Kidney tubule cell (primary cell): ENCODE results near the gene OPCML.

Source experiments
- DNase-seq: peaks from one replicate; pipeline ENCODE4 v3.0.0-alpha.2; 2018; ENCODE audit warnings: low spot score

Gene OPCML

DNA sequence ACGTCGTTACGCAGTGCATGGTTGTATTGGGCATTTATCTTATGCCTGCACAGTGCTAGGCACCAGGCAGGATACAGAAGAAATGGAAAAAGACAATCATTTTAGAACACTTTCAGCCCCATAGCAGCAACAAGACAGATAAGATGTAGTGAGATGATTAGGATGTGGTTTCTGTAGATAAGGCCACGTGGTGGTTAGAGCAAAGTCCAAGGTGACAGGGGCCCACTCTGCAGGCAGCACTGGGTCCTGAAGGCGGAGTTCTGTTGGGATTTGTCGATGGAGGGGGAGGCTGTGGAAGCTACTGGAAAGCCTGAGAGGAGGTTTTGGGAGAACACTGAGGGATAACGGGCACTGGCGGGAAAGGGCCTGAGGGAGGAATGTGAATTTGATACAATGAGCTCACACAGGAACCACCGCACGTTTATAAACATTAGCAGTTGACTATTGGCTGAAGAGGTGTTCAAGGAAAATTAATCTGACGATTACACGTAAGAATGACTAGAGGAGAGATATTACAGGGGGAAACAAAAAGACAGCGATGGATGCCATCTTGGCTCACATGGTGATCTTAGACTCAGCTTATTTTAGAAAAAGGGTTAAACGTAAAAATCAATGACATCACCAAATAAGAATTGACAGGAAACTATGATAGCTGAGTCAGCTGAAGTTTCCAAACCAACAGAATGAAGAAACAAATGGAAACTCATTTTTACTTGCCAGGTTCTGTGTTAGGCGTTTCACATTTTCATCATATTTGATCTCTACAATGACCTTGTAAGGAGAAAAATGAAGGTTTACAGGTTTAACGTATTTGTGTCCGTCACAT is 551.0 kb downstream of the OPCML start:
- DNase-seq: no peak

DNA sequence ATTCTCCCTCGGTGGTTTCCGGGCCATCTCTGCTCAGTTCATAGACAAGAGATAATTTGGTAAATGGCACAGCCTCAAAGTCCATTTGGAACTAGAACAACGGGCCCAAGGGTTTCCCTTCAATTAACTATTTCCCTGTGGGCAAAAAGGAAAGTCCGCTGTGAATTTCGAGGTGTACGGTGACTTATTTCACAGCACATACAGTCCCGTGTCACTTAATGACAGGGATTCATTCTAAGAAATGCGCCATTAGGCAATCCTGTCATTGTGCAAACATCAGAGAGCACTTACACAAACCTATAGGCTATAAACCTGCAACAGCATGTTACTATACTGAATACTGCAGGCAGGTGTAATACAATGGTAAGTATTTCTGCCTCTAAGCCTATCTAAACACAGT is 551.6 kb downstream of the OPCML start:
- DNase-seq: no peak

DNA sequence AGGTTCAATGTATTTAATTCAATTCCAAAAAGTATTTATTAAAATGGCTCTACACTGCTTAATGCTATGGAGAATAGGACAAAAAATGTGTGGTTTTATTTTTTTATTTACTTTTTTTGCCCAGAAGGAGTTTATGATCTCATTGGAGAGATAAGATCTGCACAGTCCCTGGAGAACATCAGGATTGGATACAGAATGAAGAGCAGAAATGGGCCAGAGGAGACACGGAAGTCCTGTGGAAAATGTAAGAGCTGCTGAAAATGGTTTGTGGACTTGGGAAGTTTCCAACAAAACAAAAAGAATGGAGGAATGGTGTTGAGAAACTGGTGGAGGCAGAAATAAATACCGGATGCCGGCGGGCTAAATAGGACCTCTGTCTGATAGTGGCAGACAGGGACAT is 554.6 kb downstream of the OPCML start:
- no peak for DNase-seq

DNA sequence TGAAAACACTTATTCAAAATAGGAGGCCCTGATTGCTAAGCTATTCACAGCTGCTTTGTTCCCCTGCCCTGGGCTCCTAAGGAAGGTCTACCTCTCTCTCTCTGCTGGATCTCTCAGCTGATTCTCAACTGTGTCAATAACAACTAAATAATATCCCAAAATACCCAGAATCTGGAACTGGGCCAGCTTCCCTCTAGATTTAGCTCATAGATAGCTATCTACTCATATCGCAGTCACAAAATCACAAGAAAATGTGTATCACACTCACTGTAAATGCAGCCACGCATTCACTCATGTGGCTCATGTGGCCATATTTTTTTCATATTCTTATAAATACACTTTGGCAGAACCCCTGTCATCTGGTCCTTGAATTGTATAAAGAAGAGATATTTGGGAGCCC is 555.1 kb downstream of the OPCML start:
- DNase-seq: no peak

DNA sequence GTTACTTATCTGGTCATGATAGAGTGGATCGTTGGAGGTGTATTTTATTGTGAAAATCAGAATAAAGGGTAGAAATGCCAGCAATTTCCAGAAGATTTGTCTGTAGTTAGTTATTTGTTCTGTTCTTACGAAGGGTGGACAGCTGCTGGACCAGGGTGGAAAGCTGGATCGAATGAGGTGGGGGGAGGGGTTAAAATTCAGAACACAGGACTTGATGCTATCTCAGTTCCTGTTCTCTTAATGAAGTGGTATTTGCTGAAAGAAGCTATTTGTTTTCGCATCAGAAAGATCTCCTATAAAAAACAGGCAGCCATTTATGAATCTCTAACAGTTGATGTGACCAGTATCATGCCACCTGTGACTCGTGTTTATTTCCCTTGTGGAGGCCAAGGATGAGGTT is 556.2 kb downstream of the OPCML start:
- no peak for DNase-seq

DNA sequence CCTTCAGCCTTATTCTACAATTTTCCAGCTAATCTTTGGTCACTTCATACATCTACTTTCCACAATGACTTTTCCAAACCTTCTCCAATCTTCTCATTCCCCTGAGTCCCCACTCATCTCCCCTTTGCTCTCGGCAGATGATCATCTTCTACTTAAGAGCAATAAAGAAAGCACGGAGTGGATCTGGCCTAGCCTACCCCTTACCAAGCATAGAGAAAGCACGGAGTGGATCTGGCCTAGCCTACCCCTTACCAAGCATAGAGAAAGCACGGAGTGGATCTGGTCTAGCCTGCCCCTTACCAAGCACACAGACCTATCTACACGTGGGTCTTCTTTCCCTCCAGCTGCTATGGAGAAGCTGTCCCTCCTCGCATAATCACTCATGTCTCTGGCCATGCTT is 558.6 kb downstream of the OPCML start:
- DNase-seq: no peak

DNA sequence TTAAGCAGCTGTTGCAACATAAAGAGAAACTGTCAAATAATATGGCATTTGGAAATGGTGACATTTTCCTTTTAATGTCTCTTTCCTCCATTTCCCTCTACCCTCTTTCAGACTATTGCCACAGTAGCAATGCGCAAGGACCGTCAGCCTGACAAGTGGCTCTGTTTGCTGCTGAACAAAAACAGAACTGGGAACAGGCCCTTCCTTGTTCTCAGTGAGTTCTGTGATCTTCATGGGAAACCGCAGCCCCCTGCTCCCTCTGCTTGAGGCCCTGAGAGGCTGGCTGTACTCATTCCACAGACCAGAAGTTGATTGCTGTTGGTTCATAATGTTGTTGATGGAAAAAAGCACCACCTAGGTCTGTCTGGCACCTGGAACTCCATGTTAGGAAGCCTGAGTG is 559.7 kb downstream of the OPCML start:
- DNase-seq: no peak

DNA sequence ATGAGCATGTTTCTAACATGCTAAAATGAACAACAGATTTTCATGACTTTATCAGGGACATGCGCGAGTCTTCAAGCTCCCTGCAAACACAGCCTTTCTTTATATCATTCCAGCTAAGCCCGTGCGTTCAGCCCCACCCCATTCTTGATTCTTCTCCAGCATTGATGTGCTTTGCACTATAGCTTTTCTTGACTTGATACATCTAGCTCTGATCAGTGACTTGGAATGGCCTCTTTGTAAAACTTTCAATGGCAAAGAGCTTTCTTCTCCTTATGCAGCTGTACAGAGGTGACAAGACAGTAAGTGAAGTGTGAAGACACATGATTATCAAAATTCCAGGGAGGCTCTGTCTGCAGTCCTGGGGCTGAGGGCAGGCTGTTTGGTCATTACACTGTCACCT is 561.0 kb downstream of the OPCML start:
- no peak for DNase-seq

DNA sequence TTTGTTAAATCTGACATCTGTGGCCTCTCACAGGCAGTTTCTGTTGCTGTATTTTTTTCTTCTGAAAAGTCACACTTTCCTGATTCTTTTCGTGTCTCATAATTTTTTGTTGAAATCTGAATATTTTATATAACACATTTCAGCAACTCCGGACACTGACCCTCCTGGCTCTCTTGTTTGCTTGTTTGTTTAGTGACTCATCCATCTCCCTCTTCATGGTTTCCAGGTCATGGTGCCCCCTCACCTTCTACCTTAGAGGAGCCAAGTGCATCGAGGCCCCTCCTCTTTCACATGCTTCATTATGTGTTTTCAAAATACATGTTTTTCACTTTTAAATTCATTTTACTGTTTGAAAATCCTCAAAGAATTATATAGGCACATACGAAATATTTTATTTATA is 562.4 kb downstream of the OPCML start:
- no peak for DNase-seq

DNA sequence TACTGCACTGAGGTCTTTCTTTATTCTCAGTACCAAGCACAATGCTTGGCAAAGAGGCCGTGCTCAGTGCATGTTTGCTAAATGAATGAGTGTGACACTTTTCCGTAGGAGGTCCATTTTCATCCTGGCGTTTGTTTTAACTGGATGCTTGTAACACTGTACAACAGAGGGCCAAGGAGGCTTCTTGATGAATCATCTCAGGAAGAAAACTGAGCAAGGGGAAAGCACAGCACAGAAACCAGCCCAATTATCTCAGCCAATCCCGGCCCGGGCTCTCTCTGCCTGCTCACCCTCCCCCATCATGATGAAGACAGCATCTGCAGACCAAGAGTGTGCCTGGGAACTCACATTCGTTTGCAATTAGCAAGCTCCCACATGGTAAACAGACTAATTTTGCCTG is 570.3 kb downstream of the OPCML start:
- no peak for DNase-seq

DNA sequence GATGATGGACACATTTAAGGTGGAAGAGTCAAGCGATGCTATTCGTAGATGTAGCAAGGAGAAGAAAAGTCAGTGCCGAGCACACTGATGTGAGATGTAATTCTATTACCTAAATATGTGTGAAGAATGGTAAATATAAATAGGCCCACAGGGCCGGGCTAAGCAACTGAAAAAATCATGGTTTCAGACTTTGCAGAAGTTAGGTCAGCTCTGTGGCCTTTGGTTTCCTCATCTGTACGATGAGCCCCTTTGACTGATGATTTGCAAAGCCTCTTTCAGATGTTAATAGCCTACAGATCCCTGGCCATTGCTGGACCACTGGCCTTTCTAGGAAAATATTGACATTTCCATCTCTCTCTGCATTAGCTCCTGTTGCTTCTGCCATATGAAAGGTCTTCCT is 570.8 kb downstream of the OPCML start:
- DNase-seq: no peak

DNA sequence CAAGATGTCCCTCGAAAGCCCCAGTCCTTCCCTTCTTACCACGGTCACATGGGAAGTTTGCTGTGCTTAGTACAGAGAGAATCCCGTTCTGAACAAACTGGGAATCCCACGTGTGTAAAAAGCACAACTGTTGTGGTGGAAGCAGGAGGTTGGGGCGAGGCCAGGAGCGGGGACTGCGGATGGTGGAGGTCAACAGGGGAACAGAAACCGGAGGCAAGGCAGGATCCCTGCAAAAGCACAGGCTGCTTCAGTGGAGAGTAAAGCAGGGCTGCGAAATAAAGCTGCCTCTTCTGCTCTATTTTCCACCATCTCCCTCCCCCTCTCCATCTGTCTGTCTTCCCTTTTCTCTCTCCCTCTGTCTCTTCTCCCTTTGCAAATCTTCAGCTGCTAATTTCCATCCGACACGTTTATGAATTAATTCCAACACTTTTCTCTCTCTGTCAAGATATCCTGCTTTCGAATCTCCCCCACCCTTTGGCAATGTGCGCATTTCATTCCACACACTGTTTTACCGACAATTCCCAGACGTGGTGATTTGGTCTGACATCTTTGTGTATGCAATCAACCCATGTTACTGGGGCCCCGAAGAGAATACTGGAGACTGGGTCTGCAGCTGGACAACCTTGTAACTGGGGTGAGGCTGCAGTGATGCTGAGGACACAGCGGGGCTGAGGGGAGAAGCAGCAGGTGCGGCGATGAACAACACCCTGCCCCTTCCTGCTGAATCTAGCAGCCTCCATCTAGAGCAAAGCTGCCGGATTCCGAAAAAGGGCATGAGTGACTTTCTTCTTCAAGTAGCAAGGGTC is 571.8 kb downstream of the OPCML start:
- no peak for DNase-seq

DNA sequence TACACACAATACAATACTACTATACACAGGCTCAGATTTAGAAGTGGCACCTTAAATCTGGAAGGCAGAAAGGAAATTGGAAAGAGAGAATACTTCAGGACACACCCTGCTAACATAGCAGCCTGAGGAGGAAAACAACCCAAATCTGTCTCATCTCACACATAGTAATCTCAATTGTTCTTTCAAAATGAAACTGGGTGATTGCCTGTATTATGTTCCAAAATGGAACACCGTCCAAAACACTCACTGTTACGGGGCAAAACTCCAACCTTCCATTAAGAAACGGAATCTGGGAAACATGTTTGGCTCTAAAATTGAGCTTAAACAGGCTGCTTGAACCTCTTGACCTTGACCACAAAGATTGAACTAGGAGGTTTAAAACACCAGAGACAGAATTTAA is 572.6 kb downstream of the OPCML start:
- no peak for DNase-seq

DNA sequence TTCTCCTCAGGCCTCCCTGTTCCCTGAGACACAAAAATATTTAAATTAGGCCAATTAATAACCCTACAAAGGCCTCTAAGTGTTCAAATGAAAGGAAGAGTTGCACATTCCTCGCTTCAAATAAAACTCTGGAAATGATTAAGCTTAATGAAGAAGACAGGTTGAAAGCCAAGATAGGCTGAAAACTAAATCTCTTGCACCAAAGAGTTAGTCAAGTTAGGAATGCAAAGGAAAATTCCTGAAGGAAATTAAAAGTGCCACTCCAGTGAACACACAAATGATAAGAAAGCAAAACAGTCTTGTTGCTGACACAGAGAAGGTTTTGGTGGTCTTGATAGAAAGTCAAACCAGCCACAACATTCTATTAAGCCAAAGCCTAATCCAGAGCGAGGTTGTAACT is 574.4 kb downstream of the OPCML start:
- DNase-seq: no peak

DNA sequence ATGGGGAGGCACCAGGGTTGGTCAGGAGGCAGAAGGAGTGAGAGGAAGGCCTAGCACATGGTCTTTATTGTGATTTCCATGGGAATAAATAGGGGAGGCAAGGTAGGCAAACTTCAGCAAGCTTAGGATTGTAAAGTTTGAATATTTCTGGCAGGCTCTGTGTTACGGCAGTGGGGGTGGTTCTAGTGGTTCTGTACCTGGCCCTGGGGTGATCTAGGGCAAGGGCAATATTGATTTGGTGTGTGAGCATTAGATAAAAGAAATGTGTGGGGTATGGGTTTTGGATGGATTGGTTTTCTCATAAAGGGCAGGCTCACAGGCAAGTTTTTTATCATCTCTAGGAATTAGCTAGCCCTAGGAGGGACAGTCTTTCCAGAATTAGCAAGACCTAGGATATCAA is 584.0 kb downstream of the OPCML start:
- no peak for DNase-seq

DNA sequence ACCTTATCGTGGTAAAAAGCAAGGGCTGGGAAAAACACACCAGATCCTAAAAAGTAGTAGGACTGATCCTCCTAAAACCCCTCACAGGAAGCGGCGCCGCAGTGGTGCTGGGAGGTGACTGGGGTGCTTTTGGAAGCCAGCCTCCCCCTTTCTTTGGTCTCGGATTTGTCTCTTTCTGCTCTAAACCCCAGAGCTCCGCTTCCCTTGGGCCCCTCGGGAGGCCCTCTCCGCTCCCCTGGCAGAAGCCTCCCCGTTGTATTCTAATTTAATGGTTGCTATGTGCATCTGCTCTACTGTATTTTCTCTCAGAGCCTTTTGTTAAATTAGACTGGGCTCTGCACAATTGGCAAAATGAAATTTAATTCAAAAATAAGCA is 587.7 kb downstream of the OPCML start:
- no peak for DNase-seq

DNA sequence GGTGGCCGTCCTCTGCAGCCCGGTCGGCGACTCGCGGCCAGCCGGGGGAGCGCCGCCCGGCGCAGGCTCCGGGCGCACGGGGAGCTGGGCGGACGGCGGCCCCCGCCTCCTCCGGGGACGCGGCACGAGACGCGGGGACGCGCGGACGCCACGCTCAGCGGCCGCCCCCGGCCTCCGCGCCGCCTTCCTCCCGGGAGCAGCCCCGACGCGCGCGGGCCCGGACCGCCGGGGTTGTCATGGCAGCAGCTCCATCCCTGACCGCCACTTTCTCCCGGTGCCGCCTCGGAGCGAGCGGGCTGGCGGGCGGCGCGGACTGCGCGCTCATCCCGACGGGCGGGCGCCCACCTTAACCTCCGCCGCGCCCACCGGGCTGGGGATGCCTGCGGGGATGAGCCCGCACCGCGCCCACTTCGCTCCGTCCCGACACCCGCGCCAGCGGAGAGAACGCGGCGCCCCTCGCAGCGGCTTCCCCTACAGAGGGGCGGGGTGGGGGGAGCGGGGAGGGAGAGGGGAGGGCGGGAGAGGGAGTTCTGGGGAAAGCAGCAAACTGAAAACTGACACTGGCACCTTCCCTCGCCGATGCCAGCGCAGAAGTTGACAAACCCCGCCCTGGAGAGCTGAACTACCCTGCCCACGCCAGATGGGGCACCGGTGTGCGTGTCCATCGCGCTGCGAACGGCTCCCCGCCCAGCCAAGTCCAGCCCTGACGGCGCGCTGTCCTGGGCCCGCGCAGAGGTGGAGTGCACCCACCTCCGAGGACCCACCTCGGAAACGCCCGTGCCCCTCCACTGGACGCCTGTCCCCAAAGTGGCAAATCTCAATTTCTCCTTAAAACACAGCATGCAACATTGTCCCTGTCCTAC is 588.4 kb downstream of the OPCML start:
- no peak for DNase-seq

DNA sequence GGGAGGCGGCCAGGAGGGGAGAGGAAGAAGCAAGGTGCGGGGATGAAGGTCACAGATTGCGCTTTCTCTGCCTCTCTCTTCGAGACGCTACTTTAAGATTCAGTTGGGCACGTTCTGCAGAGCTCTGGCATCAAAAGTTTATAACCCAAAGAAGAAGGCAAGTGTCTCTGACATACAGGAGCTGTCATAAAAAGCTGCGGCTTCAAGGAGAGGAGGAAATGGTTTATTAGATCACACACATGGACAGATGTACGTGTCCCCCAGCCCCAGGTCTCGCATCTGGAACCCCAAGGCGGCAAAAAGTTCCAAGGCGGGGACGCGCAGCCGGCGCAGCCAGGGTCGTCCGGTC is 589.0 kb downstream of the OPCML start:
- peak; percentile 1 for DNase-seq

DNA sequence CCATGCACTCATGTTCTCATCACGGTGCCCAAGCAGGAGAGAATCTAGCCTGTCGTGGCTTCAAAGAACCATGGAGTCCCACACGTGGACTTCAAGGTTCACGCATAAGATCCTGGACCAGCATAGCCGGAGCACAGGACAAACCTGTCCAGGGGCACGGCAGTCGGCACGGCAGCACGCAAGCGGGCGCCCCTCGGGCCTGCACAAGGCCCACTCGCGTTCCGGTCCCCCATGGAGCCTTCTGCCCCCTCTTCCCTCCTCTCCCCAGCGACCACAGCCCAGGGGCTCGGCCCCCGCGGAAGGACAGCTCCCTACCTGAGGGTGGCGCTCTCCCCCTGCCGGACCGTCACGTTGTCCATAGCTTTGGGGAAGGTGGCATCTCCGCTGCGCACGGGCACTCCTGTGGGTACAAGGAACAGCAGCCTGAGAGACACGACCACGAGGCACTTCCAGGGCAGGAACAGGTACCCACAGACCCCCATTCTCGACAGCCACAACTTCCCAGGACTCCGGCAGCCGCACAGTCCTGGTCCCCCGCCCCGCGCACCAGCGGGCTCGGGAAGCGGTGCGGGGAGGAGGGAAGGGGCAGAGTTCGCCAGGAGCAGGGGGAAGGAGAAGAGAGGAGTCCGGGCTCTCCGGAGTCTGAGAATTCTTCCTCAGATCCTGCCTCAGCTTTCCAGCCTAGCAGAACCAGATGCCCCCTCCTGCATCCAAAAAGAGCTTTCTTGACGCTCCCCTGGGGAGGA is 589.5 kb downstream of the OPCML start:
- DNase-seq: no peak

DNA sequence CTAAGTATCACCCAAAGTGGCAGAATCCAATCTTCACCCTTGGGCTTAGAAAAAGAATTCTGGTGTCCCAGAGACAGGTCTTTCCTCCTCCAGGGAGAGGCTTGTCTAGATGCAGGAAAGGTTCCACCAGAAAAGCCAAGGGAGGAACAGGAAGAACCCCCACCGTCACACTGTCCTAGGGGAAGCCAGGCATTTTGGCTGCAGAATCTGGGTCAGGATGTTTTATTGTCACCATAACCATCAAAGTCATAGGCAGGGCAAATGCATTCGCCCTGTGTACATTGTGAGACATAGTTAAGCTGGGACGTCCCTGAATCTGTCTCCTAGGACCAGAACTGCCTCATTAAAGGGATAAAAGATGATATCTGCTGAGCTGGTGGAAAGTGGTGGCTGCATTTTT is 590.5 kb downstream of the OPCML start:
- no peak for DNase-seq

DNA sequence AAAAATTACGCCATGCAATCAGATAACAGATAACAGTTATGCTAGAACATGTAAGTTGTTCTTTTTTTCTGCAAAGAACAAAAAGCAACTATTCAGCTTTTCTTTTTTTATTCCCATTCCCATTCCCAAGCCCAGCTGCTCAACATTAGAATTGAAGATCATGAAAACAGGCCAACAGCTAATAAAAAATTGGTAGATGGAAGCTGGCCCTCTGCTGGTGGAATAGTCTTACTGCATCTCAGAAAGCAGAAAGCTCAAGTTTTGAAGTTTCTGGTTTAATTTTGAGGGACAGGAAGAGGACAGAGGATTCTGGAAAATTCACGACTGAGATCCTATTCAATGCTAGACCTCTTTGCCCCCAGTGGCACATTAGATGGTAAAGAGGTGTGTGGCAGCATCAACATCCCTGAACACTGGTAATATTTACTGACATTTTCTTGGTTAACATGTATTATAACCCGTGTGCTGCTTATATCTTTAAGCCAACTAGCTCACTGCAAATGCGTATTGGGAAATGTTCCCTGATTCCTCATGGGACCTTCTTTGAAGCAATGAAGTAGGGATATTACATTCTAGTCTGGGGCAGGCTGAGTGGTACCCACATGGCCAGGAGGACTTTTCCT is 591.2 kb downstream of the OPCML start:
- peak; percentile 29 for DNase-seq

DNA sequence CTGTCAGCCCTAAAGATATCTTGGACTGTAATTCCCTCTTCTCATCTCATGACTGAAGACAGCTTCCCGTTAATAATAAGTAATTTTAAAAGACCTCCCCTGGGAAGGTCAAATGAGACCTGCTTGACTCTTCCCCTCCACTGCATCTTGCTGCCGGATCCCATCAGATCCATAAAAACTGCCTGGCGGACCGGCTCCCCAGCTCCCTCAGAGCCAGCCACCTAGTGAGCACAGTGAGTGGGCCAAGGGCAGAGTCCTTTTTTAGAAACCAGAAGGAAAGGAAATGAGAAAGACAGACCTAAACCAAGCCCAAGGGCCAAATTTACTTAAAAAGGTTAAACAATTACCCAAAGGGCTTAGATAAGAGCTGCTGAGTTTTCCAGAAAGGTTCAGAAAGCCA is 595.3 kb downstream of the OPCML start:
- DNase-seq: no peak
